Gastrocnemius medialis (tissue), 4 donors: ENCODE results near the gene ACSL6.

Experiments
- POLR2A ChIP-seq, 2 donors: fragments of 450-650 bp; IDR thresholded peaks; one replicate each; pipeline ENCODE4 v1.6.1; 2017; ENCODE audit warnings: antibody characterized with exemption in 2 of 2, mild to moderate bottlenecking in 2 of 2, moderate library complexity in 2 of 2
- TF ChIP-seq, protein P1 (sequence below), 5 experiments: fragments of 450-650 bp in 3 of 5; fragments of 200-600 bp in 2 of 5; sonication (generic) in 2 of 5; IDR thresholded peaks in 4 of 5; conservative IDR thresholded peaks in 1 of 5; 1 replicate in 4 of 5; 2 replicates in 1 of 5; pipeline ENCODE4 v1.5.1; 2016 to 2019; ENCODE audit warnings: antibody characterized with exemption in 5 of 5, mild to moderate bottlenecking in 3 of 5, moderate library complexity in 3 of 5

DNA sequence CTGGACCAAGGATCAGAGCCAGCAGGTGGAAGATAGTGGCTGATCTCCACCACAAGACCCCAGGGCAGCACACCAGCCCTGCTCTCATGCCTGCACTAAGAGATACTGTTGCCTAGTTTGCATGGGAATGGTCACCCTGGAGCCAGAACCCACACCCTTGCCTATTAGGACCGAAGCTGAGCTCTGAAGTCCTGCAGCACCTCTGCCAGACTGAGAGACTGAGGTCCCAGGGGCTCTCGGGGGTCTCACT is 11.3 kb downstream of the ACSL6 start:
- TF ChIP-seq, protein P1, sequence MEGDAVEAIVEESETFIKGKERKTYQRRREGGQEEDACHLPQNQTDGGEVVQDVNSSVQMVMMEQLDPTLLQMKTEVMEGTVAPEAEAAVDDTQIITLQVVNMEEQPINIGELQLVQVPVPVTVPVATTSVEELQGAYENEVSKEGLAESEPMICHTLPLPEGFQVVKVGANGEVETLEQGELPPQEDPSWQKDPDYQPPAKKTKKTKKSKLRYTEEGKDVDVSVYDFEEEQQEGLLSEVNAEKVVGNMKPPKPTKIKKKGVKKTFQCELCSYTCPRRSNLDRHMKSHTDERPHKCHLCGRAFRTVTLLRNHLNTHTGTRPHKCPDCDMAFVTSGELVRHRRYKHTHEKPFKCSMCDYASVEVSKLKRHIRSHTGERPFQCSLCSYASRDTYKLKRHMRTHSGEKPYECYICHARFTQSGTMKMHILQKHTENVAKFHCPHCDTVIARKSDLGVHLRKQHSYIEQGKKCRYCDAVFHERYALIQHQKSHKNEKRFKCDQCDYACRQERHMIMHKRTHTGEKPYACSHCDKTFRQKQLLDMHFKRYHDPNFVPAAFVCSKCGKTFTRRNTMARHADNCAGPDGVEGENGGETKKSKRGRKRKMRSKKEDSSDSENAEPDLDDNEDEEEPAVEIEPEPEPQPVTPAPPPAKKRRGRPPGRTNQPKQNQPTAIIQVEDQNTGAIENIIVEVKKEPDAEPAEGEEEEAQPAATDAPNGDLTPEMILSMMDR (IDR thresholded peaks at IDR 0.05 in 4 of 5, conservative IDR thresholded peaks at IDR 0.05 in 1 of 5): no peak
- no peak for TF ChIP-seq POLR2A (IDR thresholded peaks at IDR 0.05)
